Activated T-helper 9 cell treated with anti-CD3 and anti-CD28 coated beads, Interleukin-2, amount 50 U/mL, for 16 hours (primary cell): ENCODE data around the gene THTPA.

ENCODE experiments used
- DNase-seq: peaks from one replicate; pipeline ENCODE4 v3.0.0-alpha.2; 2020; ENCODE audit warnings: low read depth

The THTPA gene

GRCh38 chr14:23567186-23568020, 11.3 kb downstream of the THTPA start, which contains the start of gene AP1G2:
Gene AP1G2, minus strand, starts transcription at chr14:23567791. Its CDS starts 477 bp downstream, at chr14:23567314.
- DNase-seq: peak; percentile 79

GRCh38 chr14:23568021-23568599, 12.0 kb downstream of the THTPA start:
- DNase-seq: no peak

GRCh38 chr14:23568600-23569331, 12.7 kb downstream of the THTPA start:
- no peak for DNase-seq

GRCh38 chr14:23569443-23570151, 13.5 kb downstream of the THTPA start:
- no peak for DNase-seq

- no peak for DNase-seq
These were observed 14.9 kb downstream of the THTPA start for GRCh38 chr14:23570806-23571483.

GRCh38 chr14:23571701-23572523, 15.8 kb downstream of the THTPA start:
- DNase-seq: no peak

- DNase-seq: no peak
These were observed 16.4 kb downstream of the THTPA start for GRCh38 chr14:23572524-23572828.

GRCh38 chr14:23572836-23573235, 16.8 kb downstream of the THTPA start:
- no peak for DNase-seq

GRCh38 chr14:23573384-23574015, 17.4 kb downstream of the THTPA start:
- DNase-seq: no peak

- no peak for DNase-seq
These were observed 21.1 kb downstream of the THTPA start for GRCh38 chr14:23577004-23577681.

- DNase-seq: no peak
These were observed 21.8 kb downstream of the THTPA start for GRCh38 chr14:23577710-23578392.

GRCh38 chr14:23578560-23579310, 22.7 kb downstream of the THTPA start, which contains the start of gene JPH4:
Gene JPH4, minus strand, starts transcription at chr14:23578790. Its CDS starts 1,337 bp downstream, at chr14:23577453.
- no peak for DNase-seq

- no peak for DNase-seq
These were observed 23.2 kb downstream of the THTPA start for GRCh38 chr14:23579311-23579630.

GRCh38 chr14:23579739-23580138, 23.7 kb downstream of the THTPA start:
- no peak for DNase-seq

GRCh38 chr14:23580152-23580926, 24.3 kb downstream of the THTPA start:
- DNase-seq: no peak

GRCh38 chr14:23580948-23581281, 24.8 kb downstream of the THTPA start:
- no peak for DNase-seq

- DNase-seq: no peak
These were observed 27.1 kb downstream of the THTPA start for GRCh38 chr14:23582906-23583760.
